NB4 (cell line): Measurements from ENCODE around the gene CACNA2D3.

Source experiments
- CTCF ChIP-seq: IDR thresholded peaks from one replicate; pipeline ENCODE4 v1.5.1; 2012; ENCODE audit warnings: low read depth, low read length
- POLR2A ChIP-seq: IDR thresholded peaks from 2 replicates; pipeline ENCODE4 v1.6.1; 2011; ENCODE audit warnings: mild to moderate bottlenecking; ENCODE audit not compliant: insufficient read length; ENCODE audit errors: extremely low read depth

GRCh38 chr3:54846119-54846518 is 723.8 kb downstream of the CACNA2D3 start:
- TF ChIP-seq CTCF (no peak), POLR2A (no peak)
